GM19240 (cell line): ENCODE results near the gene PIGZ.

Experiments used
- DNase-seq: peaks from one replicate; pipeline ENCODE4 v3.0.0; 2011; ENCODE audit warnings: low spot score; ENCODE audit not compliant: insufficient read length

The PIGZ gene

DNA sequence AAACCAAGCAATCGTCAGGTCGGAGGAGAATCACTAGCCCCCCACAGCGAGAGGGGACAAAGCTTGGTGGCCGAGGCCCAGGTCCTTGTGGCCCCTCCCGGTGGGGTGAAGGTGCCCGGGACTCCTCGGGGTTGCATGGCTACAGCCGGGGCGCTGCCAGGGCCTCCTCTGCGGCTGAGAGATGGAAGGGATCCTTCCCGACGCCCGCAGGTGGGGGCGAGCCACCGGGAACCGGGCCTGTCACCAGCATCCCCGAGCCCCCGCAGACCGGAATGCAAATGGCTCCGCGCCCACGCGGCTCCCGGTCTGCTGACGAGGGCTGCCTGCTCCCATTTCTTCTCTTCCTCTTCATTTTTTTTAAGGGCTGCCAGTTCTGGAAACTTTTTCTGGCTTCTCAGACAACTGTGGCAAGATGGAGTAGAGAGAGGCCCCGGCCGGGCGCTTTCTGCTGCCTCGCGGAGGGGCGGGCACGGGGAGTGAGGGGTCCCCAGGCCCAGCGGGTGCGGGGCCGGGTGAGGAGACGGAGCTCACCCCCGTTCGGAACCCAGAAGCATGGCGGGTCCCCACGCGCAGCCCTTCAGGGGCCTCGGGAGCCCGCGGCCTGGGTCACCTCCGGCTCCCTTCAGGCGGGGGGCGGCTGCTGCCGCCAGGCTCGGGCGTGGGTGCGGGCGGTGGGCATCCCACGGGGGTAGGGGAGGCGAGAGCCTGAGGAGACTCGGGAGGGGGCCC is 33.5 kb upstream of the PIGZ start:
- no peak for DNase-seq

DNA sequence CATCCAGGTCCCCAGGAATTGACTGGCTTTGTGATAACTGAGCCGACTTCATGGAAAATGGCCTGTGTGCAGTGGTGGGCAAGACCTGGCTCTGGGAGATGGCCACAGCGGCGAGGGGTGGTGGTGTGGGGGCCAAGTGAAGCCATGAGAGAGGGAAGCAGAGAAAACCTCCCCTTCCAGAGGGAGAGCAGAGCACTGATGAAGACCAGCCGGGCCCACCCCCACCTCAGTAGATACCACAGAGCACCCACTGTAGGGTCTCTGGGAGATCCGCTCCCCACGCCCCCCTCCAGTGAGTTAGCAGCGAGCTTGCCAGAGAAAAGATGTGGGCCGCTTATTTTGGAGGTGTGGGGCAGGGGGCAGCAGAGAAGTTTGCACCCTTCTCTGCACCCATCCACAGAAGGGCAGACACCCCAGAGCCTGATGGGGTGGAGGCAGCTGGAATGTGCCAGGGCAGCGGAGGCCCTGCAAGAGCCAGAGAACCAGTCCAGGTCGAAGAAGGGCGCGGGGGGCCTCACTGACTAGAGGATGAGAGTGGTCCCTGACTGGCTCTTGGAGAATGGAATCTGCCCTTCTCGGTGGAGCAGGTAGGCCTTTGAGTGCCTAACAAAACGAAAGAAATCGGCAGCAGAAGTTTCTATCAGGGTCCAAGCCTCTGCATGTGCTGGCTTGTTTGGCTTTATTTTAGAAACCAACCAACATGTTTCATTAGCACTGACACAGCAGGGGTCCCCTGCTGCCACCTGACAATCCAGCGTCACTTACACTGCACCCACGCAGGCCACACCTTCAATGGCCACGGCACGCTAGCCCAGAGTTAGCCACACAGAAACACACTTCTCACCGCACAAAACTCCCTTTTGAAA is 32.7 kb upstream of the PIGZ start:
- DNase-seq: no peak

DNA sequence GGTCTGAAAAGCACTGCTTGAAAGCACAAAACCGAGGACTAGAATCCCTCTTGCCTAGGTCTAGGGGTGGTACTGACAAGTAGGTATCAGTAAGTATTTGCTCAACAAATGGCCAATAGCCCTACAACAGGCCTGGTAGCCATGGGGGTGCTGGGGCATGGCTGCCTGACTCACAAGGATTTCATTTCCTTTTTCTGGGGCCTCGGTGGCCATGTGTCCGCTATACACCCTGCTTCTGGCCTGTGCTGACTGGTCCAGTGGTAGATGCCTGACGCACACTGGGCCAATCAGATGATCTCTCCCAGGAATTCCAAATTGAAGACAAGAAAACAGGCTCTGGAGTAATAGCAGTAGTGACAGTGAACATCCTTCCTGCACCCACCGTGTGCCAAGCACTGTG is 31.6 kb upstream of the PIGZ start:
- no peak for DNase-seq

DNA sequence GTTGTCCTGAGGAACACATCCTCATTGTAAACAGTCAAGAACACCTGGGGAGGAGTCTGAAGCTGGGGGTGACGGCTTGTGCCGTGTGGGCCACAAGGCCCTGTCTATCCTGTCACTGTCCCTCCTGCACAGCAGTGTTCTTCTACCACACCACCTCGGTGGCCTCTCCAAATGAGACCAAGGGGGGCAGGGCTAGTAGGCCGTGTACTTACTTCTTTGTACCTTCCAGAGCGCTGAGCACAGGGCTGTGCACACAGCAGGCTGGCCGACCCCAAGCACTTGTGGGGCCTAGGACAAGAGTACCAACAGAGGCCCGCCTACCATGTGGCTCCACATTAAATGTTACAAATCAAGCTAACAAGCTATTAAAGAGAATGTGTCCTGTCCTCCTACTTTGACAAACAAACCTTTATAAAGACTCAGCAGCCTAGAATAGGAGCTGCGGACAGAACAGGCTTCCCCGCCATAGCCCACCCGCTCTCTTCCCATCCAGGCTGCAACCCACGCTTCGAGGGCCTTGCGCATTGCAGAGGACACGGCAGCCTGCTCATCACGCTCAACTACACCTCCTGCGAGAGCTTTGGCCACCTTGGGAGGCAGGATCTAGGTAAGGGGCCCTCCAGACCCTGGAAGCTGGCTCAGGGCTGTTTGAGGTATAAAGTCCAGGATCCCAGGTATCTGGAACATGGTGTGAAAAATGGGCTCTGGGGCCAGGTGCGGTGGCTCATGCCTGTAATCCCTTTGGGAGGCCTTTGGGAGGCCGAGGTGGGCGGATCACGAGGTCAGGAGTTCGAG is 30.5 kb upstream of the PIGZ start:
- DNase-seq: no peak

DNA sequence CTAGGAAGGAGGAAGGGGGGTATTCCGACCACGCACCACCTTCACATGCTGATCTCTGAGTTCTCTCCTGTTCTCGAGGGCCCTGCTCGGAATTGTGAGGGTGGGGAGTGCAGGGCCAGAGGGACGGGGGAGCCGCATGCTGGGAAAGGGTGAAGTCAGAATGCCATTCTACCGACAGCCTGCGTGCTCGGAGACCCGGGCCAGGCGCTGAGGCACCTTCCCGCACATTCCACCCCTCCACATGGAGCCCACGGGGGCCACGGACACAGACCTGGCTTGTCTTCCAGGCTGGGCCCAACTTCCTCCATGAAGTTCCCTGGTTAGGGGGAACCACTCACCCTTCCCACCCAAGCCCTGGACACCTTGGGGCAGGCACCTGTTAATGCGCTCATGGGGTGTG is 28.7 kb upstream of the PIGZ start:
- no peak for DNase-seq

DNA sequence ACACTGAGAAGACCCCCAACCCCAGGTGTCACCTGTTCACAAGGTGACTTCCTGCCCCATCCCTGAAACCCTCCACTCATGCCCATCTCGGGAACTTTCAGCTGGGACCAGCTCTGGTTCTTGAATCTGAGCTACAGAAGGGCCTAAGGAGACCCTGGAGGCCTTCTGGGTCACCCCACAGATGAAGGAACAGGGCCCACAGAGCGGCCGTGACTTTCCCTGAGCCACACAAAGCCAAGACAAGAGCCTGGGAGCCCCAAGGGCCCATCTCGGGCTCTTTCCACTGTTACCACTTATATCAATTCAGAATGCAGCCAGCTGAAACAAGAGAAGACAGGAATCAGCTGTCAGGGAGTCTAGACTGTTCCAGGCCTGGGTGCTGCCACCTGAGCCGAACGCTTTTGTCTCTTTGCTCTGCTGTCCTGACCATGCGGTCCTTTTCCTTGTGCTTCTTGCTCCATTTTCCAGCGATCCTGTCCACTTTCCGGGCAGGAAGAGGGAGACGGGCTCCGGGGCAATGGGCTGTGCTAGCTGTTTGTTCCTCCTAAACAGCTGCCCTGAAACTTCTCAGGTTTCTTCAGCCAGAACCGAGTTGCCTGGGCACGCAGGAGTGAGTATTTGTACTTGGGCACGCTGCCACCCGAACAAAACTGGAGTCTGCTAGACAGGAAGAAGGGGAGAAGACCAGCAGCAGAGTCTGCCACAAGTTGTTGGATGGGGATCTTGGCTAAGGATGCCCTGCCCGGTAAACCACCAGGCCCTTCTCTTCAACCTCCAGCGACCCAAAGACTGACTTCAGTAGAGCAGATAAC is 28.0 kb upstream of the PIGZ start:
- DNase-seq: no peak

DNA sequence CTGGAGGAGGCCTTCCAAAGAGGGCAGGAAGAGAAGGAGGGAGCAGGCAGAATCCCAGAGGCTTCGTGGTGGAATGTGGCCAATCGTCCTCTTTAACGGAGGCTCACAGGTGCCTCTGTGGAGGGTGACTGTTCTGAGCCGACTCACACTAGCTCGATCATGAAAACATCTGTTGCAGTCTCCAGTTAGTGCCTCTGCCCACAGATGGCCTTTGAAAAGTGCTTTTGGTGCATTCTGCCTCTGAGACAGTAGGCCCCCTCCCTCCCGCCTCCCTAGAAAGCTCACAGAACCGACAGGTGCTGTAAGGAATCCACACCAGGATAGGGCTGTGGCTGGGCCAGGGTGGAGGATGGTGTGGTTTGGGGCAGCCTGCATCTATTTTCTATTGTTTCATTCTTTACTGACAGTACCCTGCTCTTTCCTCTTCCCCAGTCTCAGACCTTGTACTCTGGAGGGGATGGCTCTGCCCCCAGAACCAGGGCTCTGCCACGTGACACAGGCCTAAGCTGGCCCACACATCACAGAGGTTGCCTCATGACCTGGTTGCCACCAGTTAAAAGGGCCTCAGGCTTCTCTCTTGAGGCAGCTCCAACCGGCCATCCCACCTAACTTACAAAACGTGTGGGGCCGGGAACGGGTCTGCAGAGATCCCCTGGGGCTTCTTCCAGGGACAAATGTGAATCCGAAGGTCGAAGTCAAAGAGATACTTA is 27.2 kb upstream of the PIGZ start:
- no peak for DNase-seq

DNA sequence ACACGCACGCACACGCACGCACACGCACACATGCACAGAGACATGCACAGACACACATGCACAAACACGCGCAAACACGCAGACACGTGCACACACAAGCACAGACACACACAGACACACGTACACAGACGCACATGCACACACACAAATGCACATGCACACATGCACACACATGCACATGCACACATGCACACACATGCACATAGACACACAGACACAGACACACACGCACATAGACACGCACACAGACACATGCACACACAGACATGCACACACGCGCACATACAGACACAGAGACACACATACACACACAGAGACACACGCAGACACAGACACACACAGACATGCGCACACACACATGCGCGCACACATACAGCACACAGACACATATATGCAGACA is 26.4 kb upstream of the PIGZ start:
- no peak for DNase-seq

DNA sequence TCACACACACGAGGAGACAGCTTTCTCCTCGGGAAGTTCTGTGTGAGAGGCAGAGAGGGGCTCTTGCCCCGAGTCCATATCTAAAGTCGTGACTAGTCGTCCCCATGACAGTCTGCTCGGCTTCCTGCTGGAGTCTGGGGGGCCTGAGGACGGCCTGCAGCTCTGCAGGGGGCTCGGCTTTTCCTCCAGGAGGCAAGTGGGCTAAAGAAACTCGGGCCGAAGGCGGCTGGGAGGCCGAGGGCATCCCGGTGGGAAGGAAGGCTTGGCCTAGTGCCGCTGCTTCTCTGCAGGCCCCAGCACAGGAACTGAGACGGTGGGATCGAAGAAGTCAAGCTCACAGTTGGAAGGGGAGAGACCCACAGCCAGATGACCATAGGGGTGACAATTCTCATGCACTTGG is 25.4 kb upstream of the PIGZ start:
- no peak for DNase-seq

DNA sequence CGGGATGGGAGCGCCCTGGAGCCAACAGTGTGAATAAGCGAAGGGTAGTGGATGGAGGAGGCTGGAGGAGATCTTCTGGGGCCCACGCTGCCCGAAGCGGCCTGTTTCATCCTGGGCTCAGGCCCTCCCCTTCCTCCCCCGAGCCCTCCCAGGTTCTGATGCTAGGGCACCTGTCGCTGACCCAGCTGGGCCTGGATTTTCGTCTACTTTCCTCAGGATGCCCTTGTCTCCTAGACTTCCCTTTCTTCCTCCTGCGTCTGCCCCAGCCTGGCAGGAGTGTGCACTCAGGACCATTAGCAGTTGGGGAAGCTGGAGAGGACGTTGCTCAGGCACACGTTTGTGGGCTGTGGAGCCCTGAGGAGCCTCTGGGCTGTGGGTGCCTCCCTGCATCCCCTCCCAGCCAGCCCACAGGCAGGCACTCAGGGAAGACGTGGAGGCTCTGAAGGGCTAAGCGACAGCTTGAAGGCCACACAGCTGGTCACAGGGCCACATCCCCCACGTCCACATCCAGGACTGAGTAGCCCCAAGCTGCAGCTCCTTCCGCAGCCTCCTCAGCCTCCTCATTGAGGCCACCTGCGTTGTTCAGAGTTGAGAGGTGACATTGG is 23.9 kb upstream of the PIGZ start:
- no peak for DNase-seq

DNA sequence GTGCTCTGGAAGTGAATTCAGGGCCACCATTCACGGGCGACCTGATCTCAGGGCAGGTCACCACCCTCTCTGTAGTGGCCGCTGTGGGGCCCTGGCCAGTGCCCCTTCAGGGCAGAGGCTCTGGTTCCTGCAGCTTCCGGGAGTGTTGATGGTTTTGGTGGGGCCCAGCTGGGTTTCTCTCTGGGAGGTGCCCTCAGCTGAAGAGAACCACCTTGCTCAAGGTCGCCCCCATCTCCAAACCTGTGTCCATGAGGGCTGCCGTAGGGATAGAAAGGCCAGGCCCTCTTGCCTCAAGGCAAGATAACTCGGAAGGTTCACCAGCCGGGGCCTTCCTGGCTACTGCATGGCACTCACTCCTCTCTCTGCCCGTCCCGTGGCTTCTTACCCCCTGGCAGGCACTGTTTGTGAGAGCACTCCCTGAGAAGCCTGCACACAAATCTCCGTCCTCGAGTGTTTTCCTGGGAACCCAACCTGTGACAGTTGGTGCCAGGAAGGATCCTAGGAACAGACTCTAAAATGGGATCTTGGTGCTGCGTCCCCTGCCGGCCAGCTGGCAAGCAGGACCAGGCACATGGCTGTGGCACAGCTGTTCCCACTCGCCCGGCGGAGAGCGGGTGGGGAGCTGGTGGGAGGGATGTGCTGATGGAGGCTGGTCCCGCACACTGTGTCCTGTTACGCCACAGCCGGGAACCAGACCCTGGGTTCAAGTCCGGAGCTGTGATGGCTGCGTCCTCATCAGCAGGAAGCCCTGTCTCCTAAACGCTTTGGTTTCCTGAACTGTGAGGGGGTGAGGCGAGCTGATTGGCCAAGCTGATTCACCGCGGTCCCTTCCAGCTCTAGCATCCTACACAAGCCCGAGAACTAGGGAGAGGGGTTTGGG is 23.2 kb upstream of the PIGZ start:
- DNase-seq: no peak

DNA sequence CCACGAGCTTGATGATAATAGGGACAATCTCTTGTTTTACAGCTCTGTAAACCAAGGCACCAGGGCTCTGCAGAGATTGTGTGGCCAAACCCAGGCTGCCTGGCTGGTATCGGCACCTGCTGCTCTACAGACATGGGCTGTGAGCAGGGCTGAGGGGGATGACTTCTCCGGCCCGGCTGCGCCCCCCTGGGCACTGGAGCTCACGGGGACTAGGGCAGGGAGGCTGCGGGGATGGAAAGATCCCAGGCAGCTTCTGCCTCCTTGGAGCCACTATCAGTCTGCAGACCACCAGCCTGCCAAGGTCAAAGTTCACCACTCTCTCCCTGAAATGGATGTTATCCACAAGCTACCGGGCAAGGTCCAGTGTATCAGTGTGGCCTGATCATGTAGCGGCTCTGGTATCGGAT is 22.0 kb upstream of the PIGZ start:
- DNase-seq: no peak

DNA sequence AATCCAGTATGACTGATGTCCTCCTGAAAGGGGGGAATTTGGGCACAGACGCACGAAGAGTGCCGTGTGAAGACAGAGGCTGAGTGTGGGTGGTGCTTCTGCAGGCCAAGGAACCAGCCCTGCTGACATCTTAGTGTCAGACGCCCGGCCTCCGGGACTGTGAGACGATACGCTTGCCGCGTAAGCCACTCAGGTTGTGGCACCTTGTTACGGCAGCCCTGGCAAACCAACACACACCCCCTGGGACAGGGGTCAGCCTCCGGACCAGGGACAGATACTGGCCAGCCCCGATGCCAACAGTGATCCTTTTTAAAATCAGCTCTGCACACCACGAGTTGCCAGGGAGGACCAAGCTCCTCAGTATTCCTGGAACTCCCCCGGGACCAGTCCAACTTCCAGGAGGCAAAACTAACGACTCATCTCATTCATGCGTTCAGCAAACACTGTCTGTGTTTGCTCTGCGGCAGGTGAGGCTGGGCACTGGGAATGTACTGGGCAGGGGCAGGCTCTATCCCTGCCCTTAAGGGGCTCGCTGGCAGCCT is 21.2 kb upstream of the PIGZ start:
- DNase-seq: no peak

DNA sequence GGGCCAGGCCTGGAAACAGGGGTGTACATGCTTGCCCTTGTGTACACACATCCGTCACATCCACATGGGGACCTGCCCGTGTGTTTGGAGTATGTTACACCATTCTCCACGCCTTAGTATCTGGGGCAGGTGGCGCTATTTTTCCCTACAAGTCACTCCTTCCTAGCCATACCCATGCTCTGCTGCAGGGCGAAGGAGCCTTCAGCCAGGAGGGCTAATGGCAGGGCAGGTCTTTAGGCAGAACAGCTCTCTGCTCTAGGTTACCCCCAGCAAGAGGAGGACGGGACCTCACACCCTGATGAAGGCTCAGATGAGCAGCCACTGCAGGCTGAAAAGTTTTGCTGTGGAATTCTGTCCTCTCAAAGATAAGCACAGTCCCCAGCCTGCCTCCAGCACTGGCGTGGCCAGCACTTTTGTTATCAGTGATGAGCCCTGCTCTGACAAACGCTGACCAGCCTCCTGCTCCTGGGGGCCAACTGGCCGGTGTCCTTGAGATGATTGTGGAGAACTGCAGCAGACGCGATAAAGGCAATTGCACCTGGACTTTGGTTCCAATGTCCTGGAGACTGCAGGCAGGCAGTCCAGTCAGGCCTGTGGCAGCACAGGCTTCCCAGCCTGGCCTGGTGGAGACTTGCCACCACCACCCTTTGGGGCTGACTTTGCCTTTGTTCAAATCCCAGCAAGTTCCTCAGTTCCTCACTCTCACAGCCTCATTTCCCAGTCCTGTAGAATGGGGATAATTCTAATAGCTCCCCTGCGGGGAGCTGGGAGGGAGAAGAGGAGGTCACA is 19.8 kb upstream of the PIGZ start:
- no peak for DNase-seq

DNA sequence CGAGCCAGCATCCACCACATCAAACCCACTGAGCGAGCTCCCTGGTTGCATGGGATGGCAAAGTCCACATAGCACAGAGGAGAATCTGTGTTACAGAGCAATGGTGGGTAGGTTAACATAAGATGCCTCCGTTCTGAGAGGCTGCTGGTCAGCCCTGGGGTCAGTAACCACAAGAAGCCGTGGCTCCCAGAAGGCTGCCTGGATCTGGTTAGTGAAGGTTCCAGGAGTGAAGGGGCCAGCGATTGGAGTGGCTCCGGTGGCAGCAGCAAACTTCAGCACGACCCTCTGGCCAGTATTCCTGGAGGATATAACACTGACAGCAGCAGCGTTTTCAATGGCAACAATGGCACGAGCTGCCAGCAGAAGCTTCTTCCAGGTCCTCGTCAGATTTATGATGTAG is 18.4 kb upstream of the PIGZ start:
- DNase-seq: no peak

DNA sequence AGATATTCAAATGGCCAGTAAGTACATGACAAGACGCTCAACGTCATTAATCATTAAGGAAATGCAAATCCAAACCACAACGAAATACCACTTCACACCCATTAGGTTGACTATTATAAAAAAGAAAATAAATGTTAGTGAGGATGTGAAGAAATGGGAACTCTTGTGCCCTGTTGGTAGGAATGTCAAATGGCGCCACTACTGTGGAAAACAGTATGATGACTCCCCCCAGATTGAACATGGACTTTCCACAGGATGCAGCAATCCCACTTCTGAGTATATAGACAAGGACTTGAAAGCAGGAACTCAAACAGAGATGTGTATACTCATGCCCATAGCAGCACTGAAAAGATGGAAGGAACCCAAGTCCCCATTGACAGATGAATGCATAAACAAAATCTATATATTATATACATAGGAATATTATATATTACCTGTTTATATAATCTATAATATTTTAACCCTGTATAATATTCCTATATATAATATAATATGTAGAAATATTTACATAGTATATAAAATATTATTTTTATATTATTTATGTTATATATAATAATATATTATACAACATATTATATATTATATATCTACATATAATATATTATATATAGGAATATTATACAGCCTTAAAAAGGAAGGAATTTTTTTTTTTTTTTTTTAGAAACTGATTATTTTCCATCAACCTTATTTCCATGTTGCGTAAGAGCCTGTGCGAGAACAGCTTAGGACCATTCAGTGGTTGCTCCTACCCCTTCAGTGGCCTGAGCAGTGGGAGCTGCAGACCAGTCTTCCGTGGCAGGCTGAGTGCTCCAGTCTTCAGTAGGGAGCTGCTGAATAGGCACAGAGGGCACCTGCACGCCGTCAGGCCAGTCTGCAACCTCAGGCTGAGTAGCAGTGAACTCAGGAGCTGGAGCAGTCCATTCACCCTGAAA is 17.6 kb upstream of the PIGZ start:
- DNase-seq: no peak

DNA sequence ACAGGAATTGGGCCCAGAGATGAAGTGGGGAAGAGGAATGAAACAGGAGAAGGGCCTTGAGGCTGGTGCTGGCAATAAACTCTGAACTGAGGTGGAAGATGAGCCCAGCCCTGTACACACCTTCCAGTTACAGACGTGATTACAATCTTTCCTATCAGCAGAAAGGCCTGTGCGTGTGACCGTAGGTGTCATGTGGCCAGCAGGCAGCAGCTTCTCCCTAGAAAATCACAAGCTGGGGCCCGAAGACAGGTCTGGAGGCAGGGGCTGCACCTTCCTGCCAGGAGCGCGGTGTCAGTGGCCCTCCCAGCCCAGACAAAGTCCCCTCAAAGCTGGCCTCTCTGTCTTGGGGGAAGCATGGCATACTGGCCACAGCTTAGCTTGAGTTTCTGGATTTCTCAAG is 16.7 kb upstream of the PIGZ start:
- DNase-seq: no peak
